Upper lobe of right lung (tissue), 1 donor: ENCODE data around the gene LANCL1. TPM values are rescaled to one million over a fixed set of nuclear protein-coding genes. Genes with fewer than 3 reads are reported as not detected.

ENCODE experiments used
- ATAC-seq: fragments of 200-7000 bp; cut with Tn5 transposase; one replicate; pipeline ENCODE4 v1.9.1; 2020; ENCODE audit warnings: mild to moderate bottlenecking, moderate library complexity
- DNase-seq: peaks from one replicate; pipeline ENCODE4 v3.0.0-alpha.2; 2020
- H3K27ac ChIP-seq: fragments of 200-600 bp; one replicate; pipeline ENCODE4 v1.8.0; 2022
- H3K27me3 ChIP-seq: fragments of 200-600 bp; one replicate; pipeline ENCODE4 v1.8.0; 2022; ENCODE audit warnings: mild to moderate bottlenecking
- H3K36me3 ChIP-seq: fragments of 200-600 bp; one replicate; pipeline ENCODE4 v1.8.0; 2022
- H3K4me1 ChIP-seq: fragments of 200-600 bp; one replicate; pipeline ENCODE4 v1.8.0; 2022
- H3K4me3 ChIP-seq: fragments of 200-600 bp; one replicate; pipeline ENCODE4 v1.8.0; 2022; ENCODE audit warnings: mild to moderate bottlenecking
- H3K9me3 ChIP-seq: fragments of 200-600 bp; one replicate; pipeline ENCODE4 v1.8.0; 2022
- intact Hi-C: fragments of 100-400 bp; cut with DNase I; formaldehyde crosslinking; loops from one replicate; pipeline ENCODE4 v1.11.0; 2022
- total RNA-seq: library from RNA; stranded (reverse); fragmentation: NEBNext Ultra II Directional; extraction: Animal tissue kit (Norgen Biotek cat#: 25700); gene quantifications from one replicate; pipeline ENCODE4 v1.2.1, GENCODE V29; 2021
- TF ChIP-seq, protein P1 (sequence below): fragments of 200-600 bp; IDR thresholded peaks from one replicate; pipeline ENCODE4 v1.8.0; 2022; ENCODE audit warnings: antibody characterized with exemption
- donor health status: DM: no; HTN: yes; CAD: no; lungs with severe emphysema.

Gene LANCL1
- total RNA-seq, 1 donor from 2014 or later, result 32.2 TPM

GRCh38 chr2:210481601-210482175 lies 5.1 kb upstream of the LANCL1 start:
- Histone ChIP-seq H3K27ac (no peak overlapping the region), H3K4me3 (no peak overlapping the region), H3K27me3 (no peaks in the 10 kb centered on the region), H3K9me3 (no peaks in the 10 kb centered on the region), H3K4me1 (no peaks in the 10 kb centered on the region), H3K36me3 (no peaks in the 10 kb centered on the region)
- intact Hi-C loops, result no loop called here
- no peak for DNase-seq
- no peak for ATAC-seq
- TF ChIP-seq, protein P1, sequence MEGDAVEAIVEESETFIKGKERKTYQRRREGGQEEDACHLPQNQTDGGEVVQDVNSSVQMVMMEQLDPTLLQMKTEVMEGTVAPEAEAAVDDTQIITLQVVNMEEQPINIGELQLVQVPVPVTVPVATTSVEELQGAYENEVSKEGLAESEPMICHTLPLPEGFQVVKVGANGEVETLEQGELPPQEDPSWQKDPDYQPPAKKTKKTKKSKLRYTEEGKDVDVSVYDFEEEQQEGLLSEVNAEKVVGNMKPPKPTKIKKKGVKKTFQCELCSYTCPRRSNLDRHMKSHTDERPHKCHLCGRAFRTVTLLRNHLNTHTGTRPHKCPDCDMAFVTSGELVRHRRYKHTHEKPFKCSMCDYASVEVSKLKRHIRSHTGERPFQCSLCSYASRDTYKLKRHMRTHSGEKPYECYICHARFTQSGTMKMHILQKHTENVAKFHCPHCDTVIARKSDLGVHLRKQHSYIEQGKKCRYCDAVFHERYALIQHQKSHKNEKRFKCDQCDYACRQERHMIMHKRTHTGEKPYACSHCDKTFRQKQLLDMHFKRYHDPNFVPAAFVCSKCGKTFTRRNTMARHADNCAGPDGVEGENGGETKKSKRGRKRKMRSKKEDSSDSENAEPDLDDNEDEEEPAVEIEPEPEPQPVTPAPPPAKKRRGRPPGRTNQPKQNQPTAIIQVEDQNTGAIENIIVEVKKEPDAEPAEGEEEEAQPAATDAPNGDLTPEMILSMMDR, result no peak

GRCh38 chr2:210480764-210481163 lies 4.2 kb upstream of the LANCL1 start:
- H3K4me3 ChIP-seq, result no peak overlapping the region
- intact Hi-C loops, result no loop called here
- H3K27me3 ChIP-seq, result no peaks in the 10 kb centered on the region
- no peaks in the 10 kb centered on the region for H3K9me3 ChIP-seq
- peaks cover 2% of the 10 kb centered on the region for H3K4me1 ChIP-seq
- DNase-seq (no peak), ATAC-seq (no peak)
- TF ChIP-seq, protein P1, result no peak
- no peak overlapping the region for H3K27ac ChIP-seq
- no peaks in the 10 kb centered on the region for H3K36me3 ChIP-seq

- no peaks in the 10 kb centered on the region for H3K36me3 ChIP-seq
- H3K4me3 ChIP-seq, result no peak overlapping the region
- ATAC-seq (no peak), DNase-seq (no peak)
- intact Hi-C loops, result no loop called here
- peaks cover 8% of the 10 kb centered on the region for H3K4me1 ChIP-seq
- no peaks in the 10 kb centered on the region for H3K9me3 ChIP-seq
- H3K27me3 ChIP-seq, result no peaks in the 10 kb centered on the region
- TF ChIP-seq, protein P1, result no peak
- H3K27ac ChIP-seq, result no peak overlapping the region
Observed at GRCh38 chr2:210480079-210480478, 3.5 kb upstream of the LANCL1 start.

GRCh38 chr2:210478661-210479060 lies 2.1 kb upstream of the LANCL1 start:
- Histone ChIP-seq H3K4me3 (no peak overlapping the region), H3K27ac (no peak overlapping the region), H3K9me3 (no peaks in the 10 kb centered on the region), H3K36me3 (no peaks in the 10 kb centered on the region), H3K4me1 (peaks cover 8% of the 10 kb centered on the region), H3K27me3 (no peaks in the 10 kb centered on the region)
- intact Hi-C loops, result no loop called here
- DNase-seq (no peak), ATAC-seq (no peak)
- TF ChIP-seq, protein P1, result no peak

DNA sequence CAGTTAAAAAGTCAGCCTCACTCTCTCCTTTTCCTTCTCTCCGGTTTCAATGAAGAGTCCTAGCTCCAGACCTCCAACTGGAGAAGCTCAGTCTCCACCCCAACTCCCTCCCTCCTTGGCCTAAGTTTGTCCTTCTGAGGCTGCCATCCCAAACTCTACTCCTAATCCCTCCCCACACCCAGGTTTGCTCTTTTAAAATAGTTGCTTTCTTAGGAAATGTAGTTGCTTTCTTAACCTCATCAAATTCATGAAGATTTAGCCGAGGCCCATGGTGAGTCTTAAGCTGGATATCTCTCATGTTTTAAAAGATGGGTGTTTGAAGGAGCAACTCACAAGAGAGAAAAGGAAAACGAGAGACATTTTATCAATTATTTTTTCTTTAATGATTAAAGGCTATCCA lies 937 bp upstream of the LANCL1 start:
- Histone ChIP-seq H3K4me1 (peaks cover 8% of the 10 kb centered on the region), H3K27ac (no peak overlapping the region), H3K27me3 (no peaks in the 10 kb centered on the region), H3K9me3 (no peaks in the 10 kb centered on the region), H3K36me3 (peaks cover 5% of the 10 kb centered on the region), H3K4me3 (peak overlapping the region; percentile 73)
- intact Hi-C loops, result no loop called here
- ATAC-seq (no peak), DNase-seq (no peak)
- TF ChIP-seq, protein P1, result no peak

GRCh38 chr2:210475706-210476105 lies 853 bp downstream of the LANCL1 start:
- Histone ChIP-seq H3K9me3 (no peaks in the 10 kb centered on the region), H3K4me3 (peak overlapping the region; percentile 73), H3K27ac (peak overlapping the region; percentile 80), H3K27me3 (no peaks in the 10 kb centered on the region), H3K4me1 (peaks cover 8% of the 10 kb centered on the region), H3K36me3 (peaks cover 19% of the 10 kb centered on the region)
- no peak for DNase-seq
- TF ChIP-seq, protein P1, result no peak
- intact Hi-C loops, result no loop called here
- ATAC-seq, result no peak
